NCI-H460 (cell line): ENCODE data around the gene PSMD7. TPM values are rescaled to one million over a fixed set of nuclear protein-coding genes. Genes with fewer than 3 reads are reported as not detected.
"Not testable (repeated sequence)": the region's sequence is repeated elsewhere in the genome, so short reads cannot be mapped to it uniquely, and the experiment has no call there.

ENCODE experiments used
- DNase-seq: peaks from one replicate; pipeline ENCODE4 v3.0.0-alpha.2; 2016; ENCODE audit warnings: low read depth; ENCODE audit errors: extremely low read depth
- total RNA-seq: library from RNA; depleted of rRNA; stranded (reverse); fragments of >200 nt; shearing (Covaris generic); gene quantifications from 2 replicates; pipeline ENCODE4 v1.2.3, GENCODE V29; 2014; rRNA removed

The PSMD7 gene
- total RNA-seq, 1 experiment from 2014 or later = 115 TPM

DNA sequence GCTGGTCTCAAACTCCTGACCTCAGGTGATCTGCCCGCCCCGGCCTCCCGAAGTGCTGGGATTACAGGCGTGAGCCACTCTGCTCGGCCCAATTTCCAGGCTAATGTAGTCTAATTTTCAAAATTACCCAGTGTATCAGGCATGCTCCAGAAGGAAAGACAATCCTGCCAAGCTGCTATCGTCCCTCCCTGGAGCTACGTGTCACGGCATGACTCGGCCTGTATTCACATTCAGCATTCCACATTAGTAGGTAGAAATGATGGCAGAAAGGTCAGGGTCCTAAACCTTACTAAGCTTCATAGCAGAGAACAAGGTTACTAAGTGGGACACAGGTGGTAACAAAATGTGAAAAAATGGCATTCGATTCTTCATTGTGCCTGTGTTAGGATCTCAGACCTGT is 42.6 kb downstream of the PSMD7 start:
- DNase-seq = not testable (repeated sequence)

DNA sequence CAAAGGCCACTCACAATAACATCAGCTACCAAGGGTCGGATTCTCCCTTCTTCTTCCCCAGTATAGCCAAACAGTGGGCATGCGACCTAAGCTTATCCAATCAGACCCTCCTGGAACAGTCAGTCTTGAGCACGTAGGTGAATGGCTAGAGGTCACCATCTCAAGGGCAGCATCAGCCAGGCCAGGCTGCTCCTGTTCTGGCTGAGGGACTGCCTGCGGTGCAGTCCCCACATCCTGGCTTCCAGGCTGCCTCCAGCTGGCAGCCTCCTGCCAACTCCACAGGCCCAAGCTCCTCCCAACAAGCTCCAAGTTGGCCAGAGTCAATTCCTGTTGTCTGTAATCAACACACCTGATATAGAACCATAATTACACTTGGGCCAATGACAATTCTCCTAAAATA is 56.4 kb downstream of the PSMD7 start:
- not testable (repeated sequence) for DNase-seq

Other genes with a start within 250 kb of the PSMD7 start
- 0.07 TPM in 1 of 2 replicates, not detected in the other for gene NPIPB15, start 79.5 kb downstream of the PSMD7 start, total RNA-seq
- gene CLEC18B, start 124.7 kb downstream of the PSMD7 start, total RNA-seq = 0.42 and 0.95 TPM in 2 replicates